Measurements from ENCODE around the gene ZFYVE9.

DNA sequence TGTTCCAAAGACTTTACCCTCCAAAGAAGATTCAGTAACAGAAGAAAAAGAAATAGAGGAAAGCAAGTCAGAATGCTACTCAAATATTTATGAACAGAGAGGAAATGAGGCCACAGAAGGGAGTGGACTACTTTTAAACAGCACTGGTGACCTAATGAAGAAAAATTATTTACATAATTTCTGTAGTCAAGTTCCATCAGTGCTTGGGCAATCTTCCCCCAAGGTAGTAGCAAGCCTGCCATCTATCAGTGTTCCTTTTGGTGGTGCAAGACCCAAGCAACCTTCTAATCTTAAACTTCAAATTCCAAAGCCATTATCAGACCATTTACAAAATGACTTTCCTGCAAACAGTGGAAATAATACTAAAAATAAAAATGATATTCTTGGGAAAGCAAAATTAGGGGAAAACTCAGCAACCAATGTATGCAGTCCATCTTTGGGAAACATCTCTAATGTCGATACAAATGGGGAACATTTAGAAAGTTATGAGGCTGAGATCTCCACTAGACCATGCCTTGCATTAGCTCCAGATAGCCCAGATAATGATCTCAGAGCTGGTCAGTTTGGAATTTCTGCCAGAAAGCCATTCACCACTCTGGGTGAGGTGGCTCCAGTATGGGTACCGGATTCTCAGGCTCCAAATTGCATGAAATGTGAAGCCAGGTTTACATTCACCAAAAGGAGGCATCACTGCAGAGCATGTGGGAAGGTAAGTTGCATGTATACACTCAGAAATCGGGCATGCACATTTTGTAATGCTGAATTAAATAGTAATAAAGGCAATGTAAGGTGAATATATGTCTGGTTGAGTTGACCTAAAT lies 97.2 kb downstream of the ZFYVE9 start:
- TF ChIP-seq POLR2A (IDR thresholded peaks at IDR 0.05; ENCODE audit: low read depth, low read length) (no peak), HCFC1 (IDR thresholded peaks at IDR 0.05; ENCODE audit: low read length) (no peak)

All from GM12878 (cell line).